ENCODE data around the gene TBCC. TPM values are rescaled to one million over a fixed set of nuclear protein-coding genes. Genes with fewer than 3 reads are reported as not detected.

Gene TBCC, protein sequence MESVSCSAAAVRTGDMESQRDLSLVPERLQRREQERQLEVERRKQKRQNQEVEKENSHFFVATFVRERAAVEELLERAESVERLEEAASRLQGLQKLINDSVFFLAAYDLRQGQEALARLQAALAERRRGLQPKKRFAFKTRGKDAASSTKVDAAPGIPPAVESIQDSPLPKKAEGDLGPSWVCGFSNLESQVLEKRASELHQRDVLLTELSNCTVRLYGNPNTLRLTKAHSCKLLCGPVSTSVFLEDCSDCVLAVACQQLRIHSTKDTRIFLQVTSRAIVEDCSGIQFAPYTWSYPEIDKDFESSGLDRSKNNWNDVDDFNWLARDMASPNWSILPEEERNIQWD
- total RNA-seq (10 to 100 TPM; 32.8 to 35.8 TPM), polyA plus RNA-seq (ENCODE audit: insufficient read length in 2 of 2) (10 to 100 TPM; 24.3 to 26.1 TPM)
- long read RNA-seq, donor 1, transcript TBCC-201 (1 exons, 1,616 nt): major isoform, 26 of 26 reads
- long read RNA-seq, donor 1, partial matches to known transcripts: 0 of 26 reads
- long read RNA-seq, donor 1, other reads (novel, unspliced or antisense): 0 of 26 reads
- long read RNA-seq, donor 2, transcript TBCC-201 (1 exons, 1,616 nt): major isoform, 8 of 8 reads
- long read RNA-seq, donor 2, partial matches to known transcripts: 0 of 8 reads
- long read RNA-seq, donor 2, other reads (novel, unspliced or antisense): 0 of 8 reads
- long read RNA-seq, donor 3, transcript TBCC-201 (1 exons, 1,616 nt): major isoform, 17 of 17 reads
- long read RNA-seq, donor 3, partial matches to known transcripts: 0 of 17 reads
- long read RNA-seq, donor 3, other reads (novel, unspliced or antisense): 0 of 17 reads
- long read RNA-seq, donor 4, transcript TBCC-201 (1 exons, 1,616 nt): major isoform, 23 of 23 reads
- long read RNA-seq, donor 4, partial matches to known transcripts: 0 of 23 reads
- long read RNA-seq, donor 4, other reads (novel, unspliced or antisense): 0 of 23 reads

DNA sequence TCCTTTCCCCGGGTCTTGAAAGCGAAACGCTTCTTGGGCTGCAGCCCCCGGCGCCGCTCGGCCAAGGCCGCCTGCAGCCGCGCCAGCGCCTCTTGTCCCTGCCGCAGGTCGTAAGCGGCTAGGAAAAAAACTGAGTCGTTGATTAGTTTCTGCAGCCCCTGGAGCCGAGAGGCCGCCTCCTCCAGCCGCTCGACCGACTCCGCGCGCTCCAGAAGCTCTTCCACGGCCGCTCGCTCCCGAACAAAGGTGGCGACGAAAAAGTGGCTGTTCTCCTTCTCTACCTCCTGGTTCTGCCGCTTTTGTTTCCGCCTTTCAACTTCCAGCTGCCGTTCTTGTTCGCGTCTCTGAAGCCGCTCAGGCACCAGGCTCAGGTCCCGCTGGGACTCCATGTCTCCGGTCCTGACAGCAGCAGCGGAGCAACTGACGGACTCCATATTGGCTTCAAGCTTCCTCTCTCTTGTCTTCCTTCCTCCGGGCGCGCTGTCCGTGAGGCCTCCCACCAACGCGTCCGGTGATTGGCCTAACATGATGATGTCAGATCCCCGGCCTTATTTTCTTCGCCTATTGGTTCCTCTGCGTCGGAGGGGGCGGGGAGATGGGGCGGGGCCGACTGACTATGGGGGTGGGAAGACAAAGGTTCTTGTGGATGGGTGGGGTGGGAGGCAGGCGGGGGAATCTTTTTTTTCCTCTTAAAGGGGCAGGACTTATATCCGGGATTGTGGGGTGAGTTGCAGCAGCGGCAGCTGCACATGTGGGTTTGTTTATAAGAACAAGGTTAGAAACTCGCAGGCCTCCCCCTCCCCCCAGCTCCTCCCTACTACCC is at the start of gene TBCC:
TSS of gene TBCC (minus strand) at position 464 of the 823 bp plus-strand sequence. CDS start at position 434, 30 bp downstream.
- Histone ChIP-seq H3K4me1 (ENCODE audit: control insufficient read depth, insufficient read depth, low read length) (peaks cover 25% of the 10 kb centered on the region), H3K9me3 (ENCODE audit: control insufficient read depth, insufficient read depth, low read length) (no peaks in the 10 kb centered on the region), H3K27ac (ENCODE audit: low read depth, low read length) (peak within 1 kb of the TSS; percentile 96), H3K4me3 (ENCODE audit: low read depth, low read length) (peak within 1 kb of the TSS; percentile 100), H3K27me3 (ENCODE audit: control insufficient read depth, insufficient read depth, low read length) (no peaks in the 10 kb centered on the region), H3K36me3 (ENCODE audit: control insufficient read depth, insufficient read depth, low read length) (no peaks in the 10 kb centered on the region)
- DNase-seq (ENCODE audit: low read depth in 4 of 6, low spot score in 6 of 6): peak; percentile 95 to 100 (median 98)
- under 1% methylated on average over 41 of the region's 57 CpGs for WGBS (ENCODE audit: insufficient coverage)

DNA sequence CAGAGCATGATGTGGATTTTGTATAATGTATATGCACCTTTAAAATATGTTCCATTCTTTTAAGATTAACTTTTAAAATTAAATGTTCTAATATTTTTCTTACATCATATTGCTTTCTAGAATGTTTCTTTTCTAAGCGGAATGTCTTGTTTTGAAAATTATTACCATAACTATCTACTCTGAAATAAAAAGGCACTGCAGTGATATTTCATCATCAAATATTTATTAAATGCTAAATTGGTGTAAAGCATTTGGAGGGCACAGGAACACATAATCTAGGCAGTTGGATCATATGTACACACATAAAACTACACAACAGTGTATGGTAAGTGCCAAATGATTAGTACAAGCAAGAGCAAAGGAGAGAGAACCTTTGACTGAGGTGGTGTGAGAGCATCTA is 49.7 kb upstream of the TBCC start:
- Histone ChIP-seq H3K4me1 (ENCODE audit: control insufficient read depth, insufficient read depth, low read length) (no peaks in the 10 kb centered on the region), H3K27me3 (ENCODE audit: control insufficient read depth, insufficient read depth, low read length) (no peaks in the 10 kb centered on the region), H3K9me3 (ENCODE audit: control insufficient read depth, insufficient read depth, low read length) (no peaks in the 10 kb centered on the region), H3K27ac (ENCODE audit: low read depth, low read length) (no peak overlapping the region), H3K4me3 (ENCODE audit: low read depth, low read length) (no peak overlapping the region), H3K36me3 (ENCODE audit: control insufficient read depth, insufficient read depth, low read length) (no peaks in the 10 kb centered on the region)
- DNase-seq (ENCODE audit: low read depth in 4 of 6, low spot score in 6 of 6): no peak
- WGBS (ENCODE audit: insufficient coverage): no CpG with 5 or more reads among the region's 1 CpG

DNA sequence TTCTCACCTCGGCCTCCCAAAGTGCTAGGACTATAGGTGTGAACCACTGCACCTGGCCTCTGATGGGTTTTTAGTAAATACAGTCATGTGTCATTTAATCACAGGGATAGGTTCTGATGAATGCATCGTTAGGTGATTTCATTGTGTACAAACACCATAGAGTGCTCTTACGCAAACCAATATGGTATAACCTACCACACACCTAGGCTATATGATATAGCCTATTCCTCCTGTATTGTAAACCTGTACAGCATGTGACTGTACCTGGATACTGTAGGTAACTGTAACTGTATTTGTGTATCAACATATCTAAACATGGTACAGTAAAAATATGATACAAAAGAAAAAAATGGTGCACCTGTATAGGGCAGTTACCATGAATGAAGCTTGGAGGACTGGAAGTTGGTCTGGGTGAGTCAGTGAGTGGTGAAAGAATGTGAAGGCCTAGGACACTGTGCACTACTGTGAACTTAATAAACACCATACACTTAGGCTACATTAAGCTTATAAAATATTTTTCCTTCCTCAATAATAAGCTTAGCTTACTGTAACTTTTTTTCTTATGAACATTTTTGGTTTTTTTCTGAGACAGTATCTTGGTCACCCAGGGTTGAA is 45.9 kb upstream of the TBCC start:
- 100% methylated on average over 1 of the region's 3 CpGs for WGBS (ENCODE audit: insufficient coverage)
- H3K27ac ChIP-seq (ENCODE audit: low read depth, low read length): no peak overlapping the region
- H3K9me3 ChIP-seq (ENCODE audit: control insufficient read depth, insufficient read depth, low read length): no peaks in the 10 kb centered on the region
- H3K4me3 ChIP-seq (ENCODE audit: low read depth, low read length): no peak overlapping the region
- DNase-seq (ENCODE audit: low read depth in 4 of 6, low spot score in 6 of 6): no peak
- H3K4me1 ChIP-seq (ENCODE audit: control insufficient read depth, insufficient read depth, low read length): peaks cover 10% of the 10 kb centered on the region
- no peaks in the 10 kb centered on the region for H3K27me3 ChIP-seq (ENCODE audit: control insufficient read depth, insufficient read depth, low read length)
- H3K36me3 ChIP-seq (ENCODE audit: control insufficient read depth, insufficient read depth, low read length): peaks cover 2% of the 10 kb centered on the region

DNA sequence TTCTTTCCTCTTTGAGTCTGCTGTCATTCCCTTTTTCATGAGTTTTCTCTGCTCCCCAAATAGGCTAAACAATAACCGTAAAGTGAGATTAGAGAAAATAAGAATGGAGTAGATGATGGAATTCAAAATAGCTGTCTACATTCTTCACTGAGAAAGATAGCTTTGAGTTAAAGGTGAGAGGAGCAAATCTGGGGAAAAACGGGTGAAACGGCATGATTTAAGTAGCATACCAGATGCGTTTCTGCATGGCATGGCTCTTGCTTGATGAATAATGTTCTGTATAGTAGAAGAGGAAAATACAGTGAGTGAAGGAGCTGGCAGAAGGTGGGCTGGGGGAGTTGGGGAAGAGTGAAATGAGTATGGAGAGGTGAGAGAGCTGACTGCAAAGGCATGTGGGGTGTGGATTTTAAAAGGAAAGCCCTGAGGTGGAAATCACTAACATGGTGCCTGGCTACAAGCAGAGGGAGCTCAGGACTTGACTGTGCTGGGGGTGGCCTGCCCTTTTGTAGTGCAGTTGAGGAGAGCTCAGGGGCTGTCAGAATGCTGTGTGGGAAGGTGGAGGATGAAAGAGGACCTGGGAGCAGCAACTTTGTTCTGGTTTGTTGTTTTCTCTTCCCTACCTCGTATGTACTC is 44.8 kb upstream of the TBCC start:
- Histone ChIP-seq H3K4me1 (ENCODE audit: control insufficient read depth, insufficient read depth, low read length) (peaks cover 13% of the 10 kb centered on the region), H3K9me3 (ENCODE audit: control insufficient read depth, insufficient read depth, low read length) (no peaks in the 10 kb centered on the region), H3K27me3 (ENCODE audit: control insufficient read depth, insufficient read depth, low read length) (no peaks in the 10 kb centered on the region), H3K4me3 (ENCODE audit: low read depth, low read length) (no peak overlapping the region), H3K36me3 (ENCODE audit: control insufficient read depth, insufficient read depth, low read length) (peaks cover 2% of the 10 kb centered on the region), H3K27ac (ENCODE audit: low read depth, low read length) (no peak overlapping the region)
- 37% methylated on average over 3 of the region's 5 CpGs for WGBS (ENCODE audit: insufficient coverage)
- no peak for DNase-seq (ENCODE audit: low read depth in 4 of 6, low spot score in 6 of 6)

DNA sequence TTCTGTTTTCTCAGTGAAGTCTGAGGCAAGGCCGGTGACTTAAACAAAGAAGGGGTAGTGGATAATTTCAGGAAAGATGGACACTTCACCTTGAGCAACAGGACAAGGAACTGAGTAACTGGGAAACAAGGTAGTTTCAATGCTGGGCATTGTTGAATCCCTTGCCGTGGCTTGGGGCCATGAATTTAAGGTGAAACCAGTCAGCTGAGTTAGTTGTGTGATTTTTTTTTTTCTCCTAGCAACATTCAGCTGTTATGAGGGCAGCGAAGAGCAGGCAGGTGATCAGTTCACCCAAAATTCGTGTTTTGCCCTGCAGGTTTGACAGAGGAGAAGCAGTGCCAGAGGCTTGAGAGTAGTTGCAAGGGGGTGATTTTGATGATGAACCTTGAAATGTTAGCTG is 42.8 kb upstream of the TBCC start:
- Histone ChIP-seq H3K27me3 (ENCODE audit: control insufficient read depth, insufficient read depth, low read length) (no peaks in the 10 kb centered on the region), H3K36me3 (ENCODE audit: control insufficient read depth, insufficient read depth, low read length) (peaks cover 2% of the 10 kb centered on the region), H3K27ac (ENCODE audit: low read depth, low read length) (no peak overlapping the region), H3K9me3 (ENCODE audit: control insufficient read depth, insufficient read depth, low read length) (no peaks in the 10 kb centered on the region), H3K4me3 (ENCODE audit: low read depth, low read length) (no peak overlapping the region), H3K4me1 (ENCODE audit: control insufficient read depth, insufficient read depth, low read length) (peaks cover 21% of the 10 kb centered on the region)
- 60% methylated on average over 4 of the region's 4 CpGs for WGBS (ENCODE audit: insufficient coverage)
- no peak for DNase-seq (ENCODE audit: low read depth in 4 of 6, low spot score in 6 of 6)

DNA sequence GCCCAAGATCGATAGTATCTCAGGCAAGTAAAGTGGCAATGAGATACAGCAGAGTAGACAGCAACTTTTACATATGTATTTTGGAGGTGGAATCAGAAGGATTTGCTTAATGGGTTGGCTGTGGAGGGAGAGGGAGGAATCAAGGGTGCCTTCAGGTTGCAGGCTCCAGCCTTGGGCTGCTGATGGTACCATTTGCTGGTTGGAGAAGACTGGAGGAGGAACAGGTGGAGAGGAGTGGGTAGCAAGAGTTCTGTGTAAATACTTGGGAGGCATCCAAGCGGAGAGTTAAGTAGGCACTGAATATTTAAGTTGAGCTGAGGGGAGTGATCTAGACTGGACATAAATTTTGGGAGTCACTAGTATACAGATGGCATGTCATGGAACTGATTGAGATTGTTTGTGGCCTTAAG is 41.2 kb upstream of the TBCC start:
- H3K27ac ChIP-seq (ENCODE audit: low read depth, low read length): no peak overlapping the region
- peaks cover 21% of the 10 kb centered on the region for H3K4me1 ChIP-seq (ENCODE audit: control insufficient read depth, insufficient read depth, low read length)
- peaks cover 2% of the 10 kb centered on the region for H3K36me3 ChIP-seq (ENCODE audit: control insufficient read depth, insufficient read depth, low read length)
- DNase-seq (ENCODE audit: low read depth in 4 of 6, low spot score in 6 of 6): no peak
- WGBS (ENCODE audit: insufficient coverage): 68% methylated on average over 2 of the region's 2 CpGs
- no peak overlapping the region for H3K4me3 ChIP-seq (ENCODE audit: low read depth, low read length)
- H3K27me3 ChIP-seq (ENCODE audit: control insufficient read depth, insufficient read depth, low read length): no peaks in the 10 kb centered on the region
- H3K9me3 ChIP-seq (ENCODE audit: control insufficient read depth, insufficient read depth, low read length): no peaks in the 10 kb centered on the region

DNA sequence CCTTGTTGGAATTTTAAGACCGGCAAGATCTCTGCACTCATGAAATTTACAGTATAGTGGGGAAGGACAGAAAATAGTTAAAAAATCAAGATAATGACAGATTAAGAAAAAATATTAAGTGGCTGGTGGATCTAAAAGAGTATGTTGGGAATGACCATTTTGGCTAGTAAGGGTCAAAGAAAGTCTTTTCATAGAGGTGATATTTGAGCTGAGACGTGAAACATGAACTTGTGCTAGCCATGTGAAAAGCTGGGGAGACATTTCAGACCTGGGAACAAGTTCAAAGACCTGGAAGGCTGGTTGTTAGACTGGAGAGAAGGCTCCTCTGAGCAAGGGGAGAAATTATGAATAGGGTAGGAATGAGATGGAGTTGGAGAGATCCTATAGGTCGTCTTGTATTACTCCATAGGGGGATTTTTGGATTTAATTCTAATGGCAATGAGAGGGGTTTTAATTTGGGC is 40.7 kb upstream of the TBCC start:
- no peak for DNase-seq (ENCODE audit: low read depth in 4 of 6, low spot score in 6 of 6)
- no peaks in the 10 kb centered on the region for H3K9me3 ChIP-seq (ENCODE audit: control insufficient read depth, insufficient read depth, low read length)
- H3K36me3 ChIP-seq (ENCODE audit: control insufficient read depth, insufficient read depth, low read length): peaks cover 2% of the 10 kb centered on the region
- H3K4me3 ChIP-seq (ENCODE audit: low read depth, low read length): no peak overlapping the region
- 49% methylated on average over 2 of the region's 3 CpGs for WGBS (ENCODE audit: insufficient coverage)
- no peaks in the 10 kb centered on the region for H3K27me3 ChIP-seq (ENCODE audit: control insufficient read depth, insufficient read depth, low read length)
- peaks cover 21% of the 10 kb centered on the region for H3K4me1 ChIP-seq (ENCODE audit: control insufficient read depth, insufficient read depth, low read length)
- H3K27ac ChIP-seq (ENCODE audit: low read depth, low read length): no peak overlapping the region

DNA sequence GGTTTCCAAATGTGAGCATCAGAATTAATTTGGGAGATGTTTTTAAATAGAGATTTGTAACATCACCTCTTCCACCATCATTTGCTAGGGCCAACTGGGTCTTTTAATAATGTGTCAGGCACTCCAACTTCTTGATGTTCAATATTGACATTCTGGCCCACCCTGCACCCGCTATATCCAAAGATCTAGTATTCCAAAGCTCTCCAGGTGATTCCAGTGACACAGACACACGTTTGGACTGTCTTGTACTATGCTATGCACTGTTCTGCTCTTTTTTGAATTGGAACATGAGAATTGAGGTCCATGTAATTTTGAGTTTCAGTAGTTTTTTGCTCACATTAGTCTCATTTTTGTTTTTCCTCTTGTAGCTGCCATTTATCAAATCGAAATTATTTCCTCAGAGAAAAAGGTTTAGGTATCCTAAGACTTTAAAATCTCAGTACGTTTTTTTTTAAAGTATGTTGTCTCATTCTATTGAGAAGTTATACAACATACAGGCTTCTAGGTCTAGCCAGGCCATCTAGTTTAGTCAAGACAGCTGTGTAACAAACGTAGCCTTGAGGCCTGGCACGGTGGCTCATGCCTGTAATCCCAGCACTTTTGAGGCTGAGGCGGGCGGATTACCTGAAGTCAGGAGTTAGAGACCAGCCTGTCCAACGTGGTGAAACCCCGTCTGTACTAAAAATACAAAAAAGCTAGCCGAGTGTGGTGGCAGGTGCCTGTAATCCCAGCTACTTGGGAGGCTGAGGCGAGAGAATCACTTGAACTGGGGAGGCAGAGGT is 39.0 kb upstream of the TBCC start:
- H3K4me1 ChIP-seq (ENCODE audit: control insufficient read depth, insufficient read depth, low read length): peaks cover 25% of the 10 kb centered on the region
- H3K36me3 ChIP-seq (ENCODE audit: control insufficient read depth, insufficient read depth, low read length): peaks cover 2% of the 10 kb centered on the region
- H3K27me3 ChIP-seq (ENCODE audit: control insufficient read depth, insufficient read depth, low read length): no peaks in the 10 kb centered on the region
- DNase-seq (ENCODE audit: low read depth in 4 of 6, low spot score in 6 of 6): peak in 2 of 6 donors; percentile 29 to 36
- H3K4me3 ChIP-seq (ENCODE audit: low read depth, low read length): peak overlapping the region; percentile 60
- WGBS (ENCODE audit: insufficient coverage): 67% methylated on average over 3 of the region's 12 CpGs
- no peaks in the 10 kb centered on the region for H3K9me3 ChIP-seq (ENCODE audit: control insufficient read depth, insufficient read depth, low read length)
- H3K27ac ChIP-seq (ENCODE audit: low read depth, low read length): peak overlapping the region; percentile 98
